Tibial nerve (tissue), 3 donors: ENCODE data around the gene OR8A1.

Experiments used
- POLR2A ChIP-seq, 2 donors: fragments of 450-650 bp; IDR thresholded peaks; one replicate each; pipeline ENCODE4 v1.6.1; 2017; ENCODE audit warnings: antibody characterized with exemption in 2 of 2, mild to moderate bottlenecking in 2 of 2, moderate library complexity in 2 of 2
- TF ChIP-seq, protein P1 (sequence below), 5 experiments: fragments of 200-600 bp in 3 of 5; fragments of 450-650 bp in 2 of 5; sonication (generic) in 3 of 5; IDR thresholded peaks; one replicate each; pipeline ENCODE4 v1.5.1; 2016 to 2019; ENCODE audit warnings: antibody characterized with exemption in 5 of 5, mild to moderate bottlenecking in 3 of 5, moderate library complexity in 2 of 5

DNA sequence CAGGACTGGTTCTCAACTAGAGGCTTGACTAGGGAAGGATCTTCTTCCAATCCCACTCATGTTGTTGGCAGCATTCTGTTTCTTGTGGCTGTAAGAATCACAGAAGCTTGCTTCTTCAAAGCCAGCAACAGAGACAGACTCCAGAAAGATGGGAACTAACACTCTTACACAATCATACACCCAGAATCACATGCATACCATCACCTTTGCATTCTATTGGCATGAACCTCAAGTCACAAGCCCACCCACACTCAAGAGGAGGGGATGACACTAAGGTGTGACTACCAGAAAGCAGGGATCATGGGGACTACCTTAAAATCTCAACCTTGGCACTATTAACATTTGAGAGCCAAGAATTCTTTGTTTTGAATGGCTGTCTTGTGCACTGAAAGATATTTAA lies 27.8 kb downstream of the OR8A1 start:
- TF ChIP-seq, protein P1, sequence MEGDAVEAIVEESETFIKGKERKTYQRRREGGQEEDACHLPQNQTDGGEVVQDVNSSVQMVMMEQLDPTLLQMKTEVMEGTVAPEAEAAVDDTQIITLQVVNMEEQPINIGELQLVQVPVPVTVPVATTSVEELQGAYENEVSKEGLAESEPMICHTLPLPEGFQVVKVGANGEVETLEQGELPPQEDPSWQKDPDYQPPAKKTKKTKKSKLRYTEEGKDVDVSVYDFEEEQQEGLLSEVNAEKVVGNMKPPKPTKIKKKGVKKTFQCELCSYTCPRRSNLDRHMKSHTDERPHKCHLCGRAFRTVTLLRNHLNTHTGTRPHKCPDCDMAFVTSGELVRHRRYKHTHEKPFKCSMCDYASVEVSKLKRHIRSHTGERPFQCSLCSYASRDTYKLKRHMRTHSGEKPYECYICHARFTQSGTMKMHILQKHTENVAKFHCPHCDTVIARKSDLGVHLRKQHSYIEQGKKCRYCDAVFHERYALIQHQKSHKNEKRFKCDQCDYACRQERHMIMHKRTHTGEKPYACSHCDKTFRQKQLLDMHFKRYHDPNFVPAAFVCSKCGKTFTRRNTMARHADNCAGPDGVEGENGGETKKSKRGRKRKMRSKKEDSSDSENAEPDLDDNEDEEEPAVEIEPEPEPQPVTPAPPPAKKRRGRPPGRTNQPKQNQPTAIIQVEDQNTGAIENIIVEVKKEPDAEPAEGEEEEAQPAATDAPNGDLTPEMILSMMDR (IDR thresholded peaks at IDR 0.05): no peak
- no peak for TF ChIP-seq POLR2A (IDR thresholded peaks at IDR 0.05)
